ENCODE data around the gene CCND1.

Gene CCND1

DNA sequence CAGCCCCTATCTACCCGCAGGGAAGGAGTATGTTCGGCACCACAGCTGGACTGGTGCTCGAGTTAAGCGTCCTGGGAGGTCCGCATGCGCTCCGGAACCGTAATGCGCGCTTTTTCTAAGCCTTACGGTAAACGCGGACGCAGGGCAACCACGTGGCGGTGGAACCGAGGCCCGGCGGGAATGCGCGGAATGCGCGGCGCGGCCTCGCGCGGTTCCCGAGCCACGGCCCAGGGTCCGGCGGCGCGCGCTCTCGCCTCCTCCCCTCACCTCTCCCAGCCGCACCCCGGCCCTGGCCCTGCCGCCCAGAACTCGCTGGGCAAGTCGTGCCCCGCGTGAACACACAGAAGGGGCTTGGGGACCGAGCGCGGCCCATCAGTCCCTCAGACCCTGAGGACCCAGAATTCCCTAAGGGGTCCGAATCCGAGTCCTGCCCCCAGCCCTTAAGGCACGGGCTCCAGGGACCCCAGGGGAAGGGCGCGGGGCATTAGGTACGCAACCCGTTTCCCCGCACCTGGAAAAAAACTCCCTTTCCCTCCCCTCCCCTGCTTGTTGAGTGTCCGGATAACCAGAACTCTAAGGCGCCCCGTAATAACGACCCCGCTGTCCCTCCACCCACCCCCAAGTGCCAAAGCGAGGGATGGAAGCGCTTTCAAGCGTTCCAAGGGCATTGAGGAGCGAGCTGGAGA is 4.3 kb upstream of the CCND1 start:
- ATAC-seq (ENCODE audit: low read depth) = peak; percentile 7; the same call in 1 of the 3 replicates
- peak; percentile 42 for DNase-seq (ENCODE audit: low spot score)
- peaks cover 3% of the 10 kb centered on the region for H3K4me1 ChIP-seq (ENCODE audit: insufficient read depth, poor library complexity, severe bottlenecking)
- H3K9me3 ChIP-seq (ENCODE audit: severe bottlenecking) = no peaks in the 10 kb centered on the region
- TF ChIP-seq, protein P1, sequence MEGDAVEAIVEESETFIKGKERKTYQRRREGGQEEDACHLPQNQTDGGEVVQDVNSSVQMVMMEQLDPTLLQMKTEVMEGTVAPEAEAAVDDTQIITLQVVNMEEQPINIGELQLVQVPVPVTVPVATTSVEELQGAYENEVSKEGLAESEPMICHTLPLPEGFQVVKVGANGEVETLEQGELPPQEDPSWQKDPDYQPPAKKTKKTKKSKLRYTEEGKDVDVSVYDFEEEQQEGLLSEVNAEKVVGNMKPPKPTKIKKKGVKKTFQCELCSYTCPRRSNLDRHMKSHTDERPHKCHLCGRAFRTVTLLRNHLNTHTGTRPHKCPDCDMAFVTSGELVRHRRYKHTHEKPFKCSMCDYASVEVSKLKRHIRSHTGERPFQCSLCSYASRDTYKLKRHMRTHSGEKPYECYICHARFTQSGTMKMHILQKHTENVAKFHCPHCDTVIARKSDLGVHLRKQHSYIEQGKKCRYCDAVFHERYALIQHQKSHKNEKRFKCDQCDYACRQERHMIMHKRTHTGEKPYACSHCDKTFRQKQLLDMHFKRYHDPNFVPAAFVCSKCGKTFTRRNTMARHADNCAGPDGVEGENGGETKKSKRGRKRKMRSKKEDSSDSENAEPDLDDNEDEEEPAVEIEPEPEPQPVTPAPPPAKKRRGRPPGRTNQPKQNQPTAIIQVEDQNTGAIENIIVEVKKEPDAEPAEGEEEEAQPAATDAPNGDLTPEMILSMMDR (IDR thresholded peaks at IDR 0.05; ENCODE audit: poor library complexity, severe bottlenecking) = no peak
- no peak overlapping the region for H3K4me3 ChIP-seq (ENCODE audit: severe bottlenecking)
- H3K27me3 ChIP-seq (ENCODE audit: insufficient read depth, poor library complexity, severe bottlenecking) = no peaks in the 10 kb centered on the region
- no peaks in the 10 kb centered on the region for H3K36me3 ChIP-seq (ENCODE audit: low read depth)
- no peak overlapping the region for H3K27ac ChIP-seq (ENCODE audit: poor library complexity, severe bottlenecking)

DNA sequence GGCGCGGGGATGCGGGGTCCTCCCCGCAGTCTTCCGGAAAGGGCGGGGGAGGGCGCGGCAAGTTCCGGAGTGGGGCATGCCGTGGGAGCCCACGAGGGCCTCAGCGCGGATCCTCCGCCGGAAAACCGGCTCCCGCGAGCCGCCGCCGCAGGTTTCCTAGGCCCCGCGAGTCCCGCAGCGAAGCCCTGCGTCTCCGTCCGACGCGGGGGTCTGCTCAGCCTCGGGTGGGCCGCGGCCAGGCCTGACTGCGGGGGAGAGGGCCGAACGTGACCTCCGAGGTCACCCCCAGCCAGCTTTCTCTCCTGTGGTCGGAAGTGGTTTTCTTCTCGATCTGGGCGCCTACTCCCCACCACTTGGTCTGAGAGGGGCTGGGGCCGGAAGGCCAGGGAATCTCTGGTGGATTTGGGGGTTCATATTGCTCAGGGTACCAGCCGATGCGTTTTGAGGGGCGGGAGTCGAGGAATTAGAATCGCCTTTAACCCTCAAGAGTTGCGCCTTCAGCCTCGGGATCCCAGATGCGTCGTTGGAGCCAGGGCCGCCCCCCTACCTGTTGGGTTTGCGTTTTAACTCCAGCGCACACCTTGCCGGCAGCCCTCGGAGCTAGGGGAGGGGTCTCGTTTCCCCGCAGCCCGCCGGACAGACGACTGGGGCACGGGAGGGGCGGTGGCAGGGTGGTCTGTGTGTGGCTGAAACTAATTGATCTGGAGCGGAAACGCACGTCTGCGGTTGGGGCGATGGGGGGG is 3.6 kb upstream of the CCND1 start:
- H3K27ac ChIP-seq (ENCODE audit: poor library complexity, severe bottlenecking) = peak overlapping the region; percentile 89
- no peaks in the 10 kb centered on the region for H3K27me3 ChIP-seq (ENCODE audit: insufficient read depth, poor library complexity, severe bottlenecking)
- H3K4me1 ChIP-seq (ENCODE audit: insufficient read depth, poor library complexity, severe bottlenecking) = peaks cover 3% of the 10 kb centered on the region
- no peak overlapping the region for H3K4me3 ChIP-seq (ENCODE audit: severe bottlenecking)
- no peaks in the 10 kb centered on the region for H3K9me3 ChIP-seq (ENCODE audit: severe bottlenecking)
- ATAC-seq (ENCODE audit: low read depth) (no peak), DNase-seq (ENCODE audit: low spot score) (peak; percentile 55)
- no peaks in the 10 kb centered on the region for H3K36me3 ChIP-seq (ENCODE audit: low read depth)
- TF ChIP-seq, protein P1 (IDR thresholded peaks at IDR 0.05; ENCODE audit: poor library complexity, severe bottlenecking) = no peak

DNA sequence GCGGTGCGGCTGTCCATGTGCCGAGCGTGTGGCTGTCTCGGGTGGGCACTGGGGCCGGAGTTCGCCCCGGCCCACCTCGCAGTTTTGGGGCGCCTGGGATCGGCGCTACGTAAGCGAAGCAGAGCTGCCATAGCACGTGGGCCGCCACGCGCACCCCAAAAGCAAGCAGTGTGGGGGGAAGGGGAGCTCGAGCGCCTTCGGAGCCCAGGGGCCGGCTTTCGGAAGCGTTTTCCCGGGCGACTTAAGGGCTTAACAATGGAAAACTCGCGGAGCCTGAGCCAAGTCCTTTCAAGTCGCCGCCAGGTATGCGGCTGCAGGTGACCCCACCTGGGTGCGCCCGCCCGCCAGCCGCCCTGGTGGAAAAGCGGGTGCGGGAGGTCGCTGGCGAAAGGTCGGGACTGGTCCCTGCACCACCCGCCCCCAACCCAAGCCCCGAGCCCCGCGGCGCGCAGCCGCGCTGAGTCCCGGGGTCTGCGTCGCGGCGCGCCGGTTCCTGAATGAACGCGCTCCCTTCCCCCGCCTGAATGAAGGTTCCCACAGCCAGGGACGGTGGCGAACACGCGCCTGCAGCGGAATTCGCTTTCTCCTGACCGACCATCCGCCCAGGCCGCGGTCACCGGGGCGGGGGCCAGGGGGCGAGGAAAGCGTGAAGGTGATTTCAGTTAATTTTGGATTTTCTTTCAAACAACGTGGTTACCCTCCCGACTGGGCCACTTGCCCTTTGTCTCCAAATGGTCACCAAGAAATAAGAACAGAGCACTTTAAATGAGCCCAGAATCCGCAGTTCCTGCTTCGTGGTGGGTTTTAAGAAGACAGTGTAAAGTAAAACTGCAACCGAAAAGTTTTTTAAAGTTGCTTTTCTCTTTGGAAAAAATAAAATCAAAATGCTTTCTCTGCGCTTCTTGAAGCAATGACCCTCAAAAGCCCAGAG is 2.8 kb upstream of the CCND1 start:
- ATAC-seq (ENCODE audit: low read depth) (0 out of 3 replicates have a peak, but pooled peaks have one; percentile 8), DNase-seq (ENCODE audit: low spot score) (peak; percentile 67)
- Histone ChIP-seq H3K36me3 (ENCODE audit: low read depth) (peaks cover 4% of the 10 kb centered on the region), H3K27me3 (ENCODE audit: insufficient read depth, poor library complexity, severe bottlenecking) (no peaks in the 10 kb centered on the region), H3K27ac (ENCODE audit: poor library complexity, severe bottlenecking) (peak overlapping the region; percentile 89), H3K9me3 (ENCODE audit: severe bottlenecking) (no peaks in the 10 kb centered on the region), H3K4me1 (ENCODE audit: insufficient read depth, poor library complexity, severe bottlenecking) (peaks cover 3% of the 10 kb centered on the region), H3K4me3 (ENCODE audit: severe bottlenecking) (peak overlapping the region; percentile 88)
- TF ChIP-seq, protein P1 (IDR thresholded peaks at IDR 0.05; ENCODE audit: poor library complexity, severe bottlenecking) = no peak

DNA sequence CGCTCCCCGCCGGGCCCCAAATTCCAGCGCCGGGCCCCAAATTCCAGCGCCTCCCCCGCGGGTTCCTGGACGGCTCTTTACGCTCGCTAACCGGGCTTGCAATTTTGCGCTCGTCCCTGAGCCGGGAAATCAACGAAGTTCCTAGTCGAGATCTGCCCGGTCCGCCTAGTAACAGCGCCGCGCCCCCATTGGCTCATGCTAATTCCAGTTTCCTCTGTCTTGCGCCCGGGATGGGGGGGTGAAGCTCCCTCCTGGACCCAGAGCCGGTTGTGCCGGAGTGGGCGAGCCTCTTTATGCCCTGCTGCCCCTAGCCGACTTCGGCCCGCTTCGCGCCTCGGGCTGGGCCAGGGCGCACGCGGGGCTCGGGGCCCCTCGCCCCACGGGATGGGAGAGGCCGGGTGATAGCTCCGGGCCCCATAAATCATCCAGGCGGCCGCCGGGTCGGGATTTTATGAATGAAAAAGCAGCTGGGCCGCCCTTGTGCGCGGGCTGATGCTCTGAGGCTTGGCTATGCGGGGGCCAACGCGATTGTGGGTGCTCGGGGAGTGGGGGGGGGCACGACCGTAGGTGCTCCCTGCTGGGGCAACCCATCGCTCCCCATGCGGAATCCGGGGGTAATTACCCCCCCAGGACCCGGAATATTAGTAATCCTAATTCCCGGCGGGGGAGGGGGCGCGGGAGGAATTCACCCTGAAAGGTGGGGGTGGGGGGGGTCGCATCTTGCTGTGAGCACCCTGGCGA is 1.8 kb upstream of the CCND1 start:
- DNase-seq (ENCODE audit: low spot score) = peak; percentile 96
- peak; percentile 61 for ATAC-seq (ENCODE audit: low read depth)
- Histone ChIP-seq H3K36me3 (ENCODE audit: low read depth) (peaks cover 11% of the 10 kb centered on the region), H3K27ac (ENCODE audit: poor library complexity, severe bottlenecking) (peak overlapping the region; percentile 89), H3K4me1 (ENCODE audit: insufficient read depth, poor library complexity, severe bottlenecking) (peaks cover 9% of the 10 kb centered on the region), H3K4me3 (ENCODE audit: severe bottlenecking) (peak overlapping the region; percentile 88), H3K9me3 (ENCODE audit: severe bottlenecking) (no peaks in the 10 kb centered on the region), H3K27me3 (ENCODE audit: insufficient read depth, poor library complexity, severe bottlenecking) (no peaks in the 10 kb centered on the region)
- TF ChIP-seq, protein P1 (IDR thresholded peaks at IDR 0.05; ENCODE audit: poor library complexity, severe bottlenecking) = no peak
